HG03039 (cell line): ENCODE measurements around the gene SNAI3.

Experiments
- ATAC-seq: cut with Tn5 transposase; IDR thresholded peaks from one replicate; pipeline ENCODE4 v1.9.1; 2021; ENCODE audit warnings: mild to moderate bottlenecking, moderate library complexity; ENCODE audit not compliant: unreplicated experiment

The SNAI3 gene

DNA sequence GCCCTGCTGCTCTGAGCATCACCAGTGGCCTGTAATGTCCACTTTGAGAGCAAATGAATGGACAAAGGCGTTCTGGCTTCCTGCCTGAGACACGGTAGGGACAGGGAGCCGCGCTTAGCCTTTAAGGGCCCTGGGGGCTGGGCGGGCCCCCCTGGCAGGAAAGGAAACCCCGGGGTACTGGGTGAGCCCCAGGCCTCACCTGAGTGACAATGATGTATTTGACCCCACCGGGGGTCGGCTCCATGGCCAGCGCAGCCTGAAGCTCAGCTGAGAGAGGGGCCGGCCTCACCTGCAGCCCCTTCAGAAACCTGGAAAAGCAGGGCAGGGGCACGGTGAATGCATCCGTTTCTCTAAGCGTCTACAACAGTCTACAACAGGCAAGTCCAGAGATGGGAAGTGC, 33.2 kb downstream of the SNAI3 start:
- no peak for ATAC-seq

DNA sequence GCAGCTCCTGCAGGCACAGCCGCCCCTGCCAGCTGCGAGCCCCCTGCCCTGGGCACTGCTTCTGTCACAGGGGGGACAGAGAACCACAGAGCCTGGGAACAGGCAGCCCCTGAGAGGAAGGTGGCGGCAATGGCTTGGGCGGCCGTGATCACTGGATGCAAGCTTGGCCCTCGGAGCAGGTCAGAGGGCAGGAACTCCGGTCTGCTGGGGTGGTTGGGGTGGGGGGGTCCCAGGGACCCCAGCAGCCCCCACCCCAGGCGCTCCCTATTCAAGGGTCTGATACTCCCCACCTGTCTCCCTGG, 33.6 kb downstream of the SNAI3 start:
- no peak for ATAC-seq

DNA sequence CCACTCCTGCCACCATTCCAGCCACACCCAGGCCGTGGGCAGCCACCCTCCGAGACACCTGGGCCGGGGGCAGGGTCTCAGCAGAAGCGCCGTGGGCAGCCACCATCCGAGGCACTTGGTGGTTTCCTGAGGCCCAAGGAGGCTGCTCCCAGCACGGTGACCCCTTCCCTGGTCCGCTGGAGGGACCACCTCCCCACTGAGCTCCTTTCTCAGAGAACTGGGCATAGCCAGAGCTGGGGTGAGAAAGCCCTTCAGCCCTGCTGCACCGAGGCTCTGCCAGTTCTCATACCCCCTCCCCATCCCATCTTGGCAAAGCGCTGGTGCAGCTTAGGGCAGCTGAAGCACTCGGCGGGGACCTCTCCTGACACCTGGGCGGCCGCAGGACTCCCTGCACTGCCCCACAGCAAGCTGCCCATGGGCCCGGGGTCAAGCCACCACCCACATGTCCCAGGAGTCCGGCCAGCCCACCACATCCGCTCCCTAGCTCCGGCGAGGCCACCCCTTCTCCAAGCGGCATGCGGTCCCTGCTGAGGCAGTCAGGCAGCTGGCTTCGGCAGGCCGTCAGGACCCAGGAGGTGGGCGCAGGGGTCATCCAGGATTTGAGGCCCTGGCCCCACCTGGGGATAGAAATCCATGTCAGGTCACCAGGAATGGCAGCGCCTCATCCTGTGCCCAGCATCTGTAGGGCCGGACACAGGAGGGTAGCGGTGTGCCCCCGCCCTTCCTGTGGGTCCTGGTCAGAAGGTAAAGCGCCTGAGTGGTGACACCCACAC, 34.1 kb downstream of the SNAI3 start:
- no peak for ATAC-seq

DNA sequence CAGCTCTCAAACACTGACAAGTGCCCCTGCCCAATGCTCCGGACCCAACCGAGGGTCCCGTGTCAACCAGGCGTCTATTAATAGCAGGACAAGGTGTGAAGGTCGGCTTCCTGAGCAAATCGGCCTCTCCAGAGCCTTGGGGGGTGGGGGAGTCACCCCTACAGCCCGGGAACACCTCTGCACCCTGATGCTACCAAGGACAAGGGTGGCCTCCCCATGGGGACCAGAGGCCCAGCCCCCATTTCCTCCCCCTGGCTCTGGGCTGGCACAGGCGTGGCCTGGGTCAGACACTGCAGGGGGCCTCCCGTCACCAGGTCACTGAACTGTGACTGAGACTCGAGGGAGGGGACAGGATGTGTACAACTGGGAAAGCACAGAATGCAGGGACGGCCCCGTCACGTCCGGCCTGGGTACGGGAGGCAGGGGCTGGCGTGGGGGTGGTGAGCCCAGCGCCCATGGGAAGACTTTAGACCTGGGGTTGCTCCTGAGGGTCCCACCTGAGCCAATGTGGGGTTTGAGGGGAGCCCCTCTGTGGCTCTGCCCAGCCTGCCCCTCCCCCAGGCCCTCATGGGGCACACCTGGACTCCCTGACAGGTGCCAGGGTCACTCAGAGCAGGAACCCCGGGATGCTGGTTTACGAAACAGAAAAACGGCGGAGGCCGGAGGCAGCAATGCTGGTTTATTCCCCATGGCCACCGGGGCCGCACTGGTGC, 34.9 kb downstream of the SNAI3 start:
- peak; percentile 52 for ATAC-seq

DNA sequence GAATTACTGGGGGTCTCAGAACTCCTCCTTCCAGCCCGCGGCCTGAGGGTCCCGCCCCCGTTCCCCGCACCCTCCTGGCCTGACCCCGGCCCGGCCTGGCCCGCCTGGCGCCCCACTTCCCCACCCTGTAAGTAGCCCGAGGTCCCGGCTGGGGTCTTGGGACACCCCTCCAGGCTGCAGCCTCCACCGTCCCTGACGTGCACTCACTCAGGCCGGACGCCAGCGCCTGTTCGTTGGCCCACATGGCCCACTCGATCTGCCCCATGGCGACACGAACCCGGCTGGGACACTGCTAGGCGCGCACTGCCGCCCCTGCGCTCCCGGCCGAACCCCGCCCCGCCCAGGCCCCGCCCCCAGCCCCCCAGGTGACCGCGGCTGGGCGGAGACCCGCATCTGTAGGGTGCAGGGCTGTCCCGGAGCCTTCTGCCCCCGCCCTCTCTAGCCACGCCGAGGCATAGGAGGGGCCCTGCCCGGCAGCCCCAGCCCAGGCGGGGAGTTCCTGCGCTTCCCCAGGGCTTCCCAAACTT, 35.5 kb downstream of the SNAI3 start, which contains the start of gene CYBA:
CYBA (minus strand) TSS at position 305 of the 527 bp plus-strand sequence; CDS start at position 265, 40 bp downstream.
- ATAC-seq: peak; percentile 68

DNA sequence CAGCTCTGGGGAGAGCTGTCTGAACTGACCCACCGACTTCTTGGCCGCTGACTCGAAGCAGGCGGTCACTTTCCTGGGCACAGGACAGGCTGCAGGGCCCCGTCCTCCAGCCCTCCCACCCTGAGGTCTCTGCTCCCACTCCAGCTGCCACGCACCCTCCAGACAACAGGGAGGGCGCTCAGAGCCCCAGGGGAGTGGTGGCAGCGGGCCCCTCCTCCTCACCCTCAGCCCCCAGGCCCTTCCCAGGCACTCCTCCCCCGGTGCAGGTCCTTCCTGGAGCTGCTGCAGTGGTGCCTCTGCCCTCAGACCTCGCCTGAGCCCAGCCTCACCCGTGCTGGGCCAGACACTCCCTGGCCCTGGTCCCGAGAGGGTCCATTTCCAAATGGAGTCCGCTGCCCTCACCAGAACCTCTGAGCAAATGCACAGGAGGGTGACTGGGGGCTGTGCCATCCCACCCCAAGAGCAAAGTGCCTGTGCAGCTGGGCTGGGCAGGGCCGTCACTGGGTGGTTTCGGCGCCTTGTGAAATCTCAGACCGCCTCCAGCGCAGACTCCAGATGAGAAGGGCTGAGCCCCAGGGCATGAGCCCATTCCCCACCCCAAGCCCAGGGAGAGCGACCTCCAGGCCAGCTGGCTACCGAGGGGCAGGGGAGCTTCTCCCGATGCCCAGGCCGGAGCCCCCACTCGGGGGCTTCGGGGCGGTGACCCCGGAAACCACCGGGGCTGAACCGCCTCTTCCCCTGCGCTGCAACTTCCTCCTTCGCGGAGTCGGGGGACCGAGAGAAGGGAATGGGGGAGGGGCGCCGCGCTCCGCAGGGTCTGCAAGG, 36.2 kb downstream of the SNAI3 start:
- peak; percentile 5 for ATAC-seq

DNA sequence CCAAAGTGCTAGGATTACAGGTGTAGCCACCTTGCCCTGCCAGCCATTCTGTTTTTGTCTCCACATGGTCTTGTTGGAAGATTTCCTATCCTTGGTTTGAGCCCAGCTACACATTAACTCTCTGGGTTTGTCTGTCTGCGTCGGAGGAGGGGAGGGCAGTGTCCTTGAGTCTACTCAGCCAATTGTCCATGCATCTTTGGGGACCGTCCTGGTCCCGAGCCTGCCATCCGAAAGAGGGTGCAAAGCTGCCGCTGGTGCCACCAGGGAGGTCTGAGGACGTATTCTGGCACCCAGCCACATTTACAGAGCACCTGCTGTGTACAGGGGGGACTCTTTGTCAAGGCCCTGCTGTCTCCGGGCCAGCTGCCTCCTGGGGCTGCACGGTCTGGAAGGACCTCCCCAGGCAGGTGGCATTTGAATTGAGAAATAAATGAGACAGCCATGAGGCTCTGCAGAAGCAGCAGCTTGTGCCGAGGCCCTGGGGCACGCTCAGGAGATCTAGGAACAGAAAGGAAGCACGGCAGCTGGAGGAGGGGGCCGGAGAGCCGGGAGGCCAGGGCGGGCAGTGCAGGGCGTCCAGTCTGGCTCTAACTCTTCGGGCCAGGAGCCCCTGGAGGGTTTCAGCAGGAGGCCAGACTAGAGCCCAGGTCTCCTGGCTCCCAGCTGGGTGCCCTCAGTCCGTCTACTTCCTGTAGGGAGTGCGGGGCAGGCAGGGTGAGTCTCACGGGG, 36.9 kb downstream of the SNAI3 start:
- ATAC-seq: no peak

DNA sequence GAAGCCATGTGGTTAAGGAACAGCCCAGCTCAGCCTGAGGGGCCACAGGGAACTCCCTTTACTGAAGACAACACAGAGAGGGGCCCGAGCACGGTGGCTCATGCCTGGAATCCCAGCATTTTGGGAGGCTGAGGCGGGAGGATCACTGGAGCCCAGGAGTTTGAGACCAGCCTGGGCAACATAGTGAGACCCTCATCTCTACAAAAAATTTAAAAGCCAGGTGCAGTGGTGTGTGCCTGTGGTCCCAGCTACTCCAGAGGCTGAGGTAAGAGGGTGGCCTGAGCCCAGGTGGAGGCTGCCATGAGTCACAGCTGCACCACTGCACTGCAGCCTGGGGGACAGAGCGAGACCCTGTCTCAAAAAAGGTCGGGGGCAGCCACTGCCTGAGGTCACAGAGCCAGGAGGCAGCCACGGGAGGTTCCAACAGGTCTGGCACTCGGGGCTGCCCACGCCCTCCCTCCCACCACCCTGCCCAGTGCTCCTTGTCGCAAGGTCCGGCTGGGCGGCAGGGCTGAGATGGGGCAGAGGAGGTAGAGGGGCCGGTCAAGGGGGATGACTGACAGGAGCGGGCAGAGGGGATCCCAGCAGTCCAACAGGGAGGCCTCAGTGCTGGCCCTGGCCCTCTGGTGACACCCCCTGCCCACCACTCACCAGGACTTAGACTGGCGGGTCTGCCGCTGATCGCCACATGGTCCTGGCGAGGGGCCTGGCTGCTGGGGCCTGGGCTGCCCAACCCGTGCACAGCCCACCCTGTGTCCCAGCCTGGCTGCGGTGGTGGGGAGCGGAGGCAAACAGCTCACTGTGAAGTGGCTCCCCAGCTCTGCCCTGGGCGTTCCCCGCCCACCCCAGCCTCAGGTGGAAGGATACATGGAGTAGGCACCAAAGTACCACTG, 38.9 kb downstream of the SNAI3 start:
- ATAC-seq: no peak

DNA sequence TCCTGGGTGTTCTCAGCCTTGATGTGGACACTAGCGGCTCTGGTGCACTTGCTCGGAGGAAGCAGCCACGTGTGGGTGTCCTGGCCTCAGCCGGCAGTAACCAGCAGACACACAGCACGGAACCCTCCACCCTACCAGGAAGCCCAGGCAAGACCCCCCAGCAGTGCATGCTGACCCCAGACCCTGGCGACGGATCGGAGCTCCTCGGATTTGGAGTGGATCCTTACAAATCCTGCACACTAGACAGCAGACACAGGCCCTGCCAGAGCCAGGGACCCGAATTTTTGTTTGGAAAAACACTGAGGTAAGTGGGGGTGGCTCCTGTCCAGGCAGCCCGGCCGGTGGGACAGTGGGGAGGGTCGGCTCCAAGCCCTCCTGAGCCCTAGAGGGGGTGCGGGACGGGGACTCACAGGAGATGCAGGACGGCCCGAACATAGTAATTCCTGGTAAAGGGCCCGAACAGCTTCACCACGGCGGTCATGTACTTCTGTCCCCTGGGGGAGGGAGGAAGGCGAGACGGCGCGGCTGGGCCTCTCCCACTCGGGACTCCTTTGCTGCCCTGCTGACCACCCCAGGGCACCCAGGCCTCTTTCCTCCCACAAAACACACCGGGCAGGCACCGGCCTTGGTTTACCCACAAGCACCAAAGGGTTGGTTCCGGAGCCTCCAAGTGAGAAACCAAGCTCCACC, 39.8 kb downstream of the SNAI3 start:
- ATAC-seq: no peak

DNA sequence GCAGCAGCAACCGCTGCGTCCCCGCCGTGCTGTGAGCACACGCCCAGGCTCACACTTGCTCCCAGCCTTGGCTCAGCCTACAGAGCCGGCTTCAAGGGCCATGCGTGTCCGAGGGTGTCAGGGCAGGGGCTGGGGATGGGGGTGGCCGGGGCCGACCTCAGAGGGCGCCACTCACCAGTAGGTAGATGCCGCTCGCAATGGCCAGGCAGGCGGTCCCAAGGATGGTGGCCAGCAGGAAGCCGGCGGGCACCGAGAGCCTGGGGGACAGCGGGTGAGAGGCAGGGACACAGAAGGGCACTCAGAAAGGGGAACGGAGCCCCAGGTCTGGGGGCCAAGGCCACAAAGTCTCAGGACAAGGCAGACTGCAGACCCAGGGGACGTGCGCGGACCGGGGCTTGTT, 40.4 kb downstream of the SNAI3 start:
- no peak for ATAC-seq

DNA sequence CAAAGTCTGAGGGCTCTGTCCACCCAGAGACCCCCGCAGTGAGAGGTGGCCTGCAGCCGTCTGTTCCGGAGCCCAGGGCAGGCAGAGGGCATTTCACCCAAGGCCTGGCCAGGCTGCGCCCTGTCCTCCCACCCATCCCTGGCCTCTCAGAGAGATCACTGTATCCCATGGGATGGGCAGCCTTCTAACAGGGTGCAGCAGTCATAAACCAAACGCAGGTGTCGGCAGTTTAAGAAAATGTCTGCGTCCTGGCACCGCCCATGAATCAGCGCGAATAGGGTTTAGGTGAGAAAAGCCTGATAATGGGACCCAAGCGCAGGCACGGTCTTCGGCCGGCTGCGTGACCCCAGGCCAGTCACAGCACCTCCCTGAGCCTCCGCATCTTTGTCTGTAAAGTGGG, 40.9 kb downstream of the SNAI3 start:
- ATAC-seq: no peak

DNA sequence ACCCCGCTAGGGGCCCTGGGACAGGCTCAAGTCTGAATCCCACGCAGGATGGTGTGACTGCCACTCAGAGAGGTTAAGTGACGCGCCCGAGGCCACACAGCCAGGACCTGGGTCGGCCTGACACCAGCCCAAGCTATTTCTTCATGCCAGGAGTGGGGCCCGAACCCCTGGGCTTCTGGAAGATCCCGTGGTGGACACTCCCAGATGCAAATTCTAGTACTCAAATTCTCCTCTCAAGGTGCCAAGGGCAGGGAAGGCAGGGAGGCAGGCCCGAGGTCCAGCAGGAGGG, 42.7 kb downstream of the SNAI3 start:
- no peak for ATAC-seq

DNA sequence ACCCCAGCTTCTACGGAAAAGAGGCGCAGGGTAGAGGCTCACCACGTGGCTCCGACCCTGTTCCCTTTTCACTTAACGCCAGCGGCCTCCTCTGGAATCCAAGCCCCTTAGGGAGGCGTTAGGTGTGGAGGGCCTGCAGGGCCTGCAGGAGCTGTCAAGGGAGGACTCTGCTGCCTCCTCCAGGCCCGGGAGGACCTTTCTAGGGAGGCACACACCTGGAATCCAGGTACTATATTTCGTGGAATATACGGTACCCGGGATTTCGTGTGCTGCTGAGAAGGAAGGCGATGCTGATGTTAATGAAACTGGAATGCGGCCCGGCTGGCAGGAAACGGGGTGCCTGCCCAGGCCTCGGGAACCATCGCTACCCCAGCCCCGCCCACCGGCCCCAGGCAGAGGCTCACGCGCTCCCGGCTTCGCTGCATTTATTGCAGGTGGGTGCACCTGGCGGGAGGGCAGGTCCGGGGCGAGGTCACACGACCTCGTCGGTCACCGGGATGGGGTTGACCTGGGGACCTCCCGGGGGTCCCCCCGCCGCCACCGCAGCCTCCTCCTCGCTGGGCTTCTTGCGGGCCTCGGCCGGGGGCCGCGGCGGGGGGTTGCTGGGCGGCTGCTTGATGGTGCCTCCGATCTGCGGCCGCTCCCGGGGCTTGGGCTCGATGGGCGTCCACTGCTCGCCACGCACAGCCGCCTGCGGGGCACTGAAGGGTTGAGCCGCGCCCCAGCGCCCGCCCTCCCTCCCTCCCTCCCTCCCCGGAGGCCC, 43.2 kb downstream of the SNAI3 start:
- ATAC-seq: no peak

DNA sequence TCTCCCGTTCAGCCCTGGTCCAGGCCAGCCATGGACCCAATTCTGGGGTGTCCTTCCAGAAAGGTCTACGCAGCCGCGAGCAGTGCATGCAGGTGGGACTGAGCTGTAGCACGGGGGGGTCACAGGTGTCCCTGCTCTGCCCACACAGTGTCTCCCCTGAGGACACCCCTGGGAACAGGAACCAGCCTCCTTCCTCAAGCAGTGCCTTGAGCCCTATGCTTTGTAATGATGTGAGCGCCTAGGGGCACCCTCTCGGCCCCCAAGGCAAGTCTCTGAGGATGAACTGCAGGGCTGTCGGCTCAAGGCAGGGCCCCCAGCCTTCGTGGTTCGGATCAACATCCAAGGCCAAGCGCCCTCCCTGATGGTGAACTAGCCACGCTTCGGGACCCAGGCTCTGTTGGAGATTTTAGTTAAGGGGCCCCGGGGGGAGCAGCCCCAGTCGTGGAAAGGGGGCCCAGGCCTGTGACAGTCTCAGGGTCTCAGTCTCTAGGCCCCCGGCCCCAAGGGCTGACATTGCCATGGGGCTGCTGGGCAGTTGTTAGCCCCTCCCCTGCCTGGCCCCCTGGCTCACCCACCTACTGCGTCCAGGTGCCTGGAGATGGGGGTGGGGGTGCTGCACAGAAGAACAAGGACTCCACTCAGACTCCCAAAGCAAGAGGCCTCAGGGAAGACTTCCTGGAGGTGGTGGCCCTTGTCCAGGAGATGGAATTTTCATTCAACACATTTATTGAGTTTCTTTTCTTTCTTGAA, 45.6 kb downstream of the SNAI3 start:
- no peak for ATAC-seq

DNA sequence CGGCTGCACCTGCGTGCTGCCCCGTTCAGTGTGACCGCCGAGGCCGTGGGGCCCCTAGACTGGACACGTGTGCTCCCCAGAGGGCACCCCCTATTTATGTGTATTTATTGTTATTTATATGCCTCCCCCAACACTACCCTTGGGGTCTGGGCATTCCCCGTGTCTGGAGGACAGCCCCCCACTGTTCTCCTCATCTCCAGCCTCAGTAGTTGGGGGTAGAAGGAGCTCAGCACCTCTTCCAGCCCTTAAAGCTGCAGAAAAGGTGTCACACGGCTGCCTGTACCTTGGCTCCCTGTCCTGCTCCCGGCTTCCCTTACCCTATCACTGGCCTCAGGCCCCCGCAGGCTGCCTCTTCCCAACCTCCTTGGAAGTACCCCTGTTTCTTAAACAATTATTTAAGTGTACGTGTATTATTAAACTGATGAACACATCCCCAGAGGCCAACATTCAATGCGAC, 46.2 kb downstream of the SNAI3 start:
- ATAC-seq: no peak

DNA sequence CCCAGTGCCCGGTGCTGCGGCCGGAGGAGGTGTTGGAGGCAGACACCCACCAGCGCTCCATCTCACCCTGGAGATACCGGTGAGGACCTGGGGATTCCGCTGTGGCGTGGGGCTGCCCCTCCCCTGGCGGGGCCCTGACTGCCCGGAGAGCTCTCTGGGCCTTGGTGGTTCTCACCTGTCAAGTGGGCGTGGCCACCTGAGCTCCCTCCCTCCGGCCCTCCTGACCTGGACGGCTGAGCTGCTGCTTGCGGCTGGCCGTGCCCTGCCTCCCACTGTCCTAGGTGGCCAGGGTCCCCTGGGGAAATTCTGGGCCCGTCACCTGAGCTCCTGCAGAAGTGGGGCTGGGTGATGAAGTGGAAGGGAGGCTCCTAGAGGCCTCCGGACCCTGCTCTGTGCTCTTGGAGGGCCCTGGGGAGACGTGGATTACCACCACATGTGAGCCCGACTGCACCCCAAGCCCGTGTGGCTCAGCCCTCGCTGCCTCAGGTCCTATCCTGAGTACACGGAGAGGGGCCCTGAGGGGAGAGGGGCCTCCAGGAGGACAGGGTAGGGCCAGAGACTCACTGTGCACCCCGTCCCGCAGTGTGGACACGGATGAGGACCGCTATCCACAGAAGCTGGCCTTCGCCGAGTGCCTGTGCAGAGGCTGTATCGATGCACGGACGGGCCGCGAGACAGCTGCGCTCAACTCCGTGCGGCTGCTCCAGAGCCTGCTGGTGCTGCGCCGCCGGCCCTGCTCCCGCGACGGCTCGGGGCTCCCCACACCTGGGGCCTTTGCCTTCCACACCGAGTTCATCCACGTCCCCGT, 46.9 kb downstream of the SNAI3 start:
- ATAC-seq: no peak
